CD4-positive, alpha-beta T cell treated with Interleukin-15 for 1 hour (primary cell): Measurements from ENCODE around the gene RALGPS1.

ENCODE experiments used
- DNase-seq: peaks from one replicate; pipeline ENCODE4 v3.0.0-alpha.2; 2020

The RALGPS1 gene

DNA sequence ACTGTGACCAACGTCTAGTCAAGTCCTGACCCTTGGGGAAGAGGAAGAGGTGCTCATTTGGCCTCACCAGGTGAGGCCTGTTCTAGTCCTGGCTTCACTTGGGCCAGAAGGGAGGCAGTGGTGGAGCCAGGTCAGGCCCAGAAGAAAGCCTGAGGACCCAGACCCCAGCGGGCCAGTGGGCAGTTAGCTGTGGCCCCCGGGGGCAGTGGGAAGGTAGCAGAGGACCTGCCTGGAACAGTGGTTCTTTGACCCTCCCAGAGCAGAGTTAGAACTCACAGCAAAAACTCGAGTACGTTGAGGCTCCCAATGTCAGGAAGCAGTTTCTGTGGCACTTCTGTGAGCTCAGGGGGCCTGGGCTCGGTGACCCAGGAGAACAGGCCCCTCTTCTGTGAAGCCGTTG, 284.0 kb downstream of the RALGPS1 start:
- no peak for DNase-seq

GRCh38 chr9:127199001-127199791, 284.6 kb downstream of the RALGPS1 start:
- DNase-seq, result peak; percentile 71

DNA sequence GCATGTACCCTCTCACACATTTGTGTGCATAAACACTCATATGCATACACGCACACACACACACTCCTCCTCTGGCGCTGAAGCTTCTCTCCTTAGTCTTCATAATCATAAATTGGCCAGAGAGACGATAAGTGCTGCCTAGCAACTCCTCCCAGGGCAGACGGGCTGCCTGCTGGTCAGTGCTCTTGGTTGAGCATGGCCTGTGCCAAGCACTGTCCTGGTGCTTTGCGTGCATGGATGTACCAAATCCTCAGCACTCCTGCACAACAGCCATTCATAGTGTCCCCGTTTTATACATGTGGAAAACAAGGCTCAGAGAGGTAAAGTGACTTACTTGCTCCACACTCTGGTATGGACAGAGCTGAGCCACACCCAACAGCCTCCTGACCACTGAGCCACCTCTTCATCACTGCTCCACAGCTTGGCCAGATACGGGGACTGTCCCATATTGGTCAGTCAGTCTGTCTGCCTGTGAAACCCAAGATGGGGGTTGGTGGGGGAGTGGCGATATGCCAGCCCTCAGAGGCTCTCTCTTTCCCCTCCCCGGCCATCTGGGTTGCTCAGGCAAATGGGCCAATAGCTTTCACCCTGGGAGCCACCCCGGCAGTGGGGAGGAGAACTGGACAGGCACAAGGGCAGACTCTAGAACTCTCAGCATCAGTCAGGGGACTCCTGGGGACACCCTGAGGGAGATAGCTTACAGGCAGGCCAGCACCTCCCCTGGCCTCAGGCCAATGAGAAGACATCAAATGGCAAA, 285.7 kb downstream of the RALGPS1 start:
- DNase-seq, result no peak

DNA sequence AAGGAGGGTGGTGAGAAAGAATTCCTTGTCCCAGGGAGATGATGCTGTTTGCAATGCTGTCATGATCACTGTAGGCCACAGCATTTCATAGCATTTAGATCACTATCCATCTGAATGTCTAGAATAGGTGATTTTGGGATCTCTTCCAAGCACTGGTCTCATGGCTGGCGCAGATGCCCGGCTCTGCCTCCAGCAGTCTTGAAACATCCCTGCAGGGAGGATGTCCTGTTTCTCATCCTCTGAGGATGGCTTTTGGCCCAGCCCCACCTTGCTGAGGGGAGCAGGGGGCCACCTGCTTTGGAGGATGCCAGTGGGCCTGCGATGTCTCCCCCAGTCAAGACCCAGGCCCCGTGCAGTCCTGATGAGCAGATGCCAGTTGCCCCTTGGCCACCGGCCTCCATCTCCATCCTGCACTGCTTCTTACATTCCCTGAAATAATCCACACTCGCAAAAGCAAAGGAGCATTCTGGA, 286.5 kb downstream of the RALGPS1 start:
- DNase-seq, result no peak

DNA sequence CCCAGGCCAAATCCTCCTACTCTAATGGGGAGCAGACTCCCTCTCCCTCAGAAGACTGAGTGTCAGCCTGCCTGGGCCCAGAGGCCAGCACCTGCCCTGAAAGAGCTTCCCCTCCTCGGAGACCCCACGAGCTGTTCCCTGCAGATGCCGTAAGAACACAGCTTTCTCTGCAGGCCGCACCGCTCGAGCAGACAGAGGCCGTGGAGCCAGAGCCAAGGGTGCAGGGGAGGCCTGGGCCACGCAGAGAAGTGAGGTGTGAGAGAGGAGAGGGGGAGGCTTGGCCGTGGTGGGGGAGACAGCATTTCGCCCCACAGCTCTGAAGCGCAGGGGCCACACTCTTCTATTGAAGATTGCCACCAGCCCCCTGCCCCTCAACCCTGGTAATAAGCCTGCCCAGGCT, 287.1 kb downstream of the RALGPS1 start:
- DNase-seq, result no peak

DNA sequence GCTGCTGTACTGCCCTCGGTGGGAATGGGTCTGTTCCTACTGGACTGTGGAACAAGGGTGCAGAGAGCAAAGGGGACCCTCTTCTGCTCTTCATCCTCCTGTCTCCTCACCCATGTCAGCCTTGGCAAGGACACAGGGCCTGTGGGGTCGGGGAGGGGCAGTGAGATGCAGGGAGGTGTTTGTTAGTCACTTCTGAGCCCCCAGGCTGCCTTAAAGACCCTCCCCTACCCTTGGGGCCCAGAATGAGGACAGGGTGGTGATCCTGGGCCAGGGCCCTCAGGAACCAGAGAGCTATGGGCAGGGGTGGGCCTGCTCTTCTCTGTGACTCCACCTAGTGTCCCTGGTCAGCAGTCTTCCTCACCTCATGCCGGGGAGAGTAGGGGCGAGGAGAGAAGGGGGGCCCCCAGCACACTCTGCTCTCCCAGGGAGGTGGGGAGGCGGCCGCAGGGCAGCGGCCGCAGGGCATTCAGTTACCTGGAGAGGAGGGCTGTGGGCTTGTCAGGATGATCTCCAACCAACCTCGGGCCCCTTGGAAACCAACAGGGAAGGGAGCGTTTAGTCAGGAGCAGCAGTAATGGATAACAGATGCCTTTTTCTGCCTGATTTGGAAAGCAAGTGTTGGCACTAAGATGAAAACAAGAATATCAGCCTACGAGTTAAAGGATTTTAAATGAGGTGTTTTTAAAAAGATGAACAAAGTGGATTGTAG, 288.0 kb downstream of the RALGPS1 start:
- no peak for DNase-seq

DNA sequence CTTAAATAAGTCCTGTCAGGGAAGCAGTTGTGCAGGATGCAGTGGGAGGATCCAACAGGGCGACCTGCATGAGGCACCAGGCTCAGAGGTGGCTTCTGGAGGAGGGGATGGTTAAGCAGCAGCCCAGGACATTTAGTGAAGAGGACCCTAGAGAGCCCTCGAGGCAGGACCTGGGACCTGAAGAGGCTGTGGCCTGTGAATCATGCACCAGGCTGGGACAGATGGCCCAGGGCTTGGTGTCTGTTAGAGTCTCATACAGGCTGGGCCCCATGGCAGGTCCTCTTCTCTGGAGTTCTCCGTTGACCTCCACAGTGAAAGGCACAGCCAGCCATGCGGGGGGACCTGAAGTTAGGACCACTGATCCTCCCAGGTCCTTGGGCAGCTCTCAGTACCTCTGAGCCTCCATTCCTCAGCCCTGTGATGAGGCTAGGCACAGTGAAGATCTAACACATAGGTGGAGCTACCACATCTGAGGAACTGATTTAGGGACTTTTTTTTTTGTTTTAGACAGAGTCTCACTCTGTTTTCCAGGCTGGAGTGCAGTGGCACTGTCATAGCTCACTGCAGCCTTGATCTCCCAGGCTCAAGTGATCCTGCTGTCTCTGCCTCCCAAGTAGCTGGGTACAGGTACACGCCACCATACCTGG, 289.2 kb downstream of the RALGPS1 start:
- no peak for DNase-seq

- no peak for DNase-seq
These were observed 290.3 kb downstream of the RALGPS1 start for GRCh38 chr9:127204771-127205470.

- no peak for DNase-seq
These were observed 291.4 kb downstream of the RALGPS1 start for GRCh38 chr9:127205952-127206351.

- DNase-seq, result no peak
These were observed 292.1 kb downstream of the RALGPS1 start for GRCh38 chr9:127206666-127207065.

GRCh38 chr9:127207734-127208410, 293.3 kb downstream of the RALGPS1 start:
- DNase-seq, result no peak

DNA sequence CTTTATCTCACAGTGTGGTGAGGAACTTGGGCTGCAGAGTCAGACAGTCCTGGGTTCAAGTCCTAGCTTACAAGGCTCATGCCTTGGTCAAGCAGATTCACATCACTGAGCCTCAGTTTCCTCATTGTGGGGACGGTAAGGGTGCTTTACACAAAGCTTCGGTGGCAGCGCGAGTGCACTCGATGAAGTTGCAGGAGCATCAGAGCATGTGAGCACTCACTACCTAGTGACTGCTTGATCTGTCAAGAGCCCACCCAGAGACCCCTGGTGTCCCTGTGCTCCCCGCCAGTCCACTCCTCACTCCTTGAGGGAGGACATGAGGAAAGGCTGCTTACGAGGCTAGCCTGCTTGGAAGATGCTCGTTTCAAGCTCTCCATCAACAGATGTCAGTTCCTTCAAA, 293.8 kb downstream of the RALGPS1 start:
- no peak for DNase-seq

GRCh38 chr9:127209220-127209619, 294.6 kb downstream of the RALGPS1 start:
- DNase-seq, result no peak

DNA sequence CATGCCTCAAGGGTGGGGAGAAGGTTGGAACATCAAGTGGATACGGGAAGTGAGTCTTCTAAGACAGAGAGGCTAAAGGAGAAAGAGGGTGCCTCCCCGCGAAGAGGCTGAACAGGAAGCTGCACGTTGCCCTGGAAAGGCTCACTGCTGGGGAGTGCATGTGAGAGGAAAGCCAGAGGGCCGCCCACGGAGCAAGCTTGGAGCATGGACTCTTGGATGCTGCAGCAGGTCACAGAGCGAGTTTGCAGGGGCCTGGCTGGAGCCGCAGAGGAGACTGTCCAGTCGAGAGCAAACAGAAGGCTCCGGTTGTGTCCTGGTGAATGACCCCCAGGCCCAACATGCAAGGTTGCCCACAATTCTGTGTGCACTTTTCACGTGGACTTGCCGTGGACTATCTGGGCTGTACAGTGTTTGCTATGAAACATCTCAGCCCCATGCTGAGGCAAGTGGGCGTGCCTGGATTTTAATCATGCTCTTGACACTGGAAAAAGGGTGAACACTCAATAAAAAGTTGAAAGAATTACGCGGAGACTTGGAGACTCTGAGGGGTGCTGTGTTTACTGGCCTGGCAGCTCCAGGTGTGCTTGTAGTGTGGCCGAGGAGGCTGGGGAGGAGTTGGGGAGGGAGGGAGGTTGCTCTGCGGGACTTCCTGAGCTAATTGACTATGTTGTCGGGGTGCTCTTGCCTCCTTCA, 295.5 kb downstream of the RALGPS1 start:
- DNase-seq, result no peak

- DNase-seq, result no peak
These were observed 296.5 kb downstream of the RALGPS1 start for GRCh38 chr9:127210851-127211730.

DNA sequence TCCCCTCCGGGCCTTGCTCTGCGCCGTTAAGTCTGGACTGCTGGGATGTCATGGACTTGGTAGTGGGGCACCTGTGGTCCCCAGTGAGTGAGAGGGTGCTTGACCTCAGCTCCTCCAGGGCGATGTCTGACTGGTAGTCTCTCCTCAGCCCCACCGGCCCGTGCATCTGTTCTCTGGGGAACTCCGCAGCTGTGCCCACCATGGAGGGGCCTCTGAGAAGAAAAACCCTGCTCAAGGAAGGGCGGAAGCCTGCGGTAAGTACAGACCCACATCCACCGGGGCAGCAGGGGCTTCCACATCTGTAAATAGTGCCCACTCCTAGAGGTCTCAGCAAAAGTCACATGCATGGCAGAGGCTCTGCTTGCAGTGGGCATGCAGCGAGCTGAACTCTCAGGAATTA, 297.4 kb downstream of the RALGPS1 start:
- no peak for DNase-seq

GRCh38 chr9:127212453-127212852, 297.9 kb downstream of the RALGPS1 start:
- DNase-seq, result no peak

- DNase-seq, result no peak
These were observed 299.3 kb downstream of the RALGPS1 start for GRCh38 chr9:127213859-127214258.

- DNase-seq, result peak; percentile 53
These were observed 300.1 kb downstream of the RALGPS1 start for GRCh38 chr9:127214421-127215267.
